Measurements from ENCODE around the gene PTPRC.

PTPRC gene

DNA sequence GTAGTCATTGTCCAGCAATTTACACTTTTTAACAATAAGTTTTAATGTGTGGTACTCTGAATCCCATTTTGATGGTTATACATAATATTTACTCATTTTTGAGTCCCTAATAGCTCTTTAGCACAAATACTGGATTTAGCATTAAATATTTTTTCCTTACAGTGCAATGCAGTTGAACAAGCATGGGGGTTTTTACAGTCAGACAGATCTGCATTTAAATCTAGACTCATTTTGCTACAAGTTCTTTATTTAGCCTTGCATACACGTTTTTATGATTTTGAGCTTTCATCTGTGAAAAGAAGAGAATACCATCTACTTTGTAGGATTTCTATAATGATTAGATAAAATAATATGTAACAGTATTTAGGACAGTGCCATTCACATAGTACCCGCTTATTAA lies 44.0 kb downstream of the PTPRC start:
- ChIA-PET CTCF (interaction anchor here (0.9 to 5.0 kb wide), 6 partner anchors 10 to 527 kb away, joined by 3 to 18 read pairs (median 7); partner anchors contain the start of gene NEK7), POLR2A (no interaction called here)
- no peak for DNase-seq (ENCODE audit: extremely low spot score)
- TF ChIP-seq, protein P1, sequence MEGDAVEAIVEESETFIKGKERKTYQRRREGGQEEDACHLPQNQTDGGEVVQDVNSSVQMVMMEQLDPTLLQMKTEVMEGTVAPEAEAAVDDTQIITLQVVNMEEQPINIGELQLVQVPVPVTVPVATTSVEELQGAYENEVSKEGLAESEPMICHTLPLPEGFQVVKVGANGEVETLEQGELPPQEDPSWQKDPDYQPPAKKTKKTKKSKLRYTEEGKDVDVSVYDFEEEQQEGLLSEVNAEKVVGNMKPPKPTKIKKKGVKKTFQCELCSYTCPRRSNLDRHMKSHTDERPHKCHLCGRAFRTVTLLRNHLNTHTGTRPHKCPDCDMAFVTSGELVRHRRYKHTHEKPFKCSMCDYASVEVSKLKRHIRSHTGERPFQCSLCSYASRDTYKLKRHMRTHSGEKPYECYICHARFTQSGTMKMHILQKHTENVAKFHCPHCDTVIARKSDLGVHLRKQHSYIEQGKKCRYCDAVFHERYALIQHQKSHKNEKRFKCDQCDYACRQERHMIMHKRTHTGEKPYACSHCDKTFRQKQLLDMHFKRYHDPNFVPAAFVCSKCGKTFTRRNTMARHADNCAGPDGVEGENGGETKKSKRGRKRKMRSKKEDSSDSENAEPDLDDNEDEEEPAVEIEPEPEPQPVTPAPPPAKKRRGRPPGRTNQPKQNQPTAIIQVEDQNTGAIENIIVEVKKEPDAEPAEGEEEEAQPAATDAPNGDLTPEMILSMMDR (IDR thresholded peaks at IDR 0.05; ENCODE audit: control extremely low read depth, extremely low read depth, low read depth, missing control alignments) = no peak

DNA sequence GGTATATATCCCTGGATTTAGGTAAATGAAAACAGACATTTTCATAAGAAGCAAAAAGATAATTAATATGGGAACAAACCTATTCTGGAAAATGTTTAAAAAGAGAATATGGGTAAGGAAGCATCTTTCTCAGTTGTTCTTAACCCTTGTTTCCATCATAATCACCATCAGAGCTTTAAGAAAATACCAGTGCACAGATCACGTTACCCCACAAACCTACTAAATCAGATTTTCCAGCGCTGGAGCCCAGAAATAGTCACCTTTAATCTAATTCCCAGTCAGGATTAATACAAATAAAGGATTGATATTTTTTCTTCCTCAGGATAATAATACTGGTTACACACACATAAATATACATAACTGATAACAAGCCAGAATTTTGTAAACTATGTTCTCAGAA lies 44.6 kb downstream of the PTPRC start:
- ChIA-PET CTCF (interaction anchor here (0.9 to 5.0 kb wide), 3 partner anchors 12 to 63 kb away, joined by 3 to 18 read pairs (median 7); no protein-coding TSS in a partner anchor), POLR2A (no interaction called here)
- no peak for DNase-seq (ENCODE audit: extremely low spot score)
- TF ChIP-seq, protein P1 (IDR thresholded peaks at IDR 0.05; ENCODE audit: control extremely low read depth, extremely low read depth, low read depth, missing control alignments) = no peak

DNA sequence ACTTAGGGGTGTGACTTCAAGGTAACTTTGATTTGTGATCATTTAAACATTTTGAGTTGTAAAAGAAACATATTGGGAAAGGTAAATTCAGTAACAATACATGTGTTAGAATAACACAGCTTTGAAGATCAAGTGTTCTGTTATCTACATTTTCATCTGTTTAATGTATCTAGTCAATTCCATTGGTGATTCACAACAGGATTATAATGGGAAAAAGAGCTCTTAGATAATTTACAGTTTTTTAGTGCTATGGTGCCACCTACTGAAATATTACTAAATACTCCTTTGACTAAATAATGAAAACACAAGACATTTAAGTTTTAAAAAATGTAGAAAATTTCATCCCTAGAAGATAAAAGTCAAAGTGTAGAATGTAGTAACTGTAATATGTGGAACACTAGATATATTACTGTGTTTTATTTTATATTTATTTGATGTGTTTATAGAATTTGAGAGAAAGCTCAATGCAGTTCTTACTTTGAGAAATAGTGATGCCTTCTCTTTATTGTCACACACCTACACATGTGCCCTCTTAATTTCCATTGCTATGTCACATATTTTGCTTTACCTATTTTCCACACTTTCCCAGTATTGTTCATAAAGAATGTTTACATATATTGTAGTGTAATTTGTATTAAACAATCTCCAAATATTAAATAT lies 47.4 kb downstream of the PTPRC start:
- DNase-seq (ENCODE audit: extremely low spot score) = no peak
- POLR2A ChIA-PET = no interaction called here
- CTCF ChIA-PET = interaction anchor here (0.8 to 5.0 kb wide), 11 partner anchors 13 to 167 kb away, joined by 3 to 18 read pairs (median 4); no protein-coding TSS in a partner anchor
- TF ChIP-seq, protein P1 (IDR thresholded peaks at IDR 0.05; ENCODE audit: control extremely low read depth, extremely low read depth, low read depth, missing control alignments) = peak; percentile 47

DNA sequence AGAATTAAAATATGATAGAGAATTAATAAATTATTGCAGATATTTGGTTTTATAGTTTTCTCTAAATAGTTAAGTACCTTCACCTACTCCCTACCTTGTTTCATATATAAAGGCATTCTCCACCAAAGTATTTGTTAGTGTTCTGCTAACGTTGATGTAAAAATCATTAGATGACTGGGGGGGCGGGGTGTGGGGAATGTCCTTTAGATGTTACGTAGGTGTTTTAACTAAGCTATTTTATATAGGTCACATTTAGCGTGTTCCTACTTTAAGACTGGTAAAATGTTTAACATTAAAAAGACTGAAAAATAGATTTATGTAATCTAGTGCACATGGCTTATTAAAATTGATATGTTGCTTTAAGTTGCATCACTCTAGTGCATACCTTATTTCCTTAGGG lies 48.6 kb downstream of the PTPRC start:
- TF ChIP-seq, protein P1 (IDR thresholded peaks at IDR 0.05; ENCODE audit: control extremely low read depth, extremely low read depth, low read depth, missing control alignments) = no peak
- CTCF ChIA-PET = interaction anchor here (1.4 to 5.0 kb wide), 3 partner anchors 54 to 88 kb away, joined by 3 to 18 read pairs (median 5); no protein-coding TSS in a partner anchor
- POLR2A ChIA-PET = no interaction called here
- DNase-seq (ENCODE audit: extremely low spot score) = no peak

DNA sequence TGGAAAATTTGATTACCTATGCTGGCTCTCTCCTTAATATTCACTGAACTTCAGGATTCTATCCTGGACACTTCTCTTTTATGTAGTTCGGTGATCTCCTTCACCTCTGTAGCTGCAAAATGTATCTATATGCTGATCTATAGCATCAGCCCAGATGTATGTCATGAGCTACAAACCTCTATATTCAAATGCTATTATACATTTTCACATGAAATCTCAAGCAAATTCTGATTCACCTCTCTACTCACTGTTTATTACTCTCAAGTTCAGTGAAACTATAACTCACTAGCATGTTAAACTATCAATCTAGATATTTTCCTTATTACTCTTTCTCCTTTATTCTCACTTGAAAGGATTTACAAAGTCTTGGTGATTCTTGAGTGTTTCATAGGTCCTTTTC lies 52.2 kb downstream of the PTPRC start:
- POLR2A ChIA-PET = no interaction called here
- TF ChIP-seq, protein P1 (IDR thresholded peaks at IDR 0.05; ENCODE audit: control extremely low read depth, extremely low read depth, low read depth, missing control alignments) = no peak
- CTCF ChIA-PET = interaction anchor here (0.9 to 1.9 kb wide), 4 partner anchors 10 to 552 kb away, joined by 3 to 11 read pairs (median 6); no protein-coding TSS in a partner anchor
- DNase-seq (ENCODE audit: extremely low spot score) = no peak

DNA sequence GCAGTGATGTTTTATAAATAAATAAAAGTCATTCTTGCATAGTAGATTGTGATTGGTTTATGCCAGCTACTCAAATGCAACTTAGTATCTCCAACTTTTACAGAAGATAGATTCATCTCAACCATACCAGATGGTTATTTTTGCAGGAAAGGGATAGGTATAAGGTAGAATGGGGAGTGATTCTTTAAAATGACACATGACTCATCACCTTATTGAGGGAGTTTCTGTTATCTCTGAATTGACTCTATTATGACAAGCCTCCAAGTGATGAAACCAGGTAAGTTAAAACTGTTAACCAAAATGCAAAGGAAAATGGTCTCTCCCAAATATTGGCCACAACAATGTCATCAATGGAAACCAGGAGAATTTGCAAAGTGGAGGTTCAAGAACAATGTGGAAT lies 54.5 kb downstream of the PTPRC start:
- ChIA-PET CTCF (no interaction called here), POLR2A (no interaction called here)
- no peak for DNase-seq (ENCODE audit: extremely low spot score)
- TF ChIP-seq, protein P1 (IDR thresholded peaks at IDR 0.05; ENCODE audit: control extremely low read depth, extremely low read depth, low read depth, missing control alignments) = no peak
